ENCODE measurements around the gene GPSM1.

GPSM1 gene

GRCh38 chr9:136326761-136327303 is 507 bp upstream of the GPSM1 start:
- DNase-seq (ENCODE audit: extremely low read depth, low read depth): no peak
- TF ChIP-seq, protein P1, sequence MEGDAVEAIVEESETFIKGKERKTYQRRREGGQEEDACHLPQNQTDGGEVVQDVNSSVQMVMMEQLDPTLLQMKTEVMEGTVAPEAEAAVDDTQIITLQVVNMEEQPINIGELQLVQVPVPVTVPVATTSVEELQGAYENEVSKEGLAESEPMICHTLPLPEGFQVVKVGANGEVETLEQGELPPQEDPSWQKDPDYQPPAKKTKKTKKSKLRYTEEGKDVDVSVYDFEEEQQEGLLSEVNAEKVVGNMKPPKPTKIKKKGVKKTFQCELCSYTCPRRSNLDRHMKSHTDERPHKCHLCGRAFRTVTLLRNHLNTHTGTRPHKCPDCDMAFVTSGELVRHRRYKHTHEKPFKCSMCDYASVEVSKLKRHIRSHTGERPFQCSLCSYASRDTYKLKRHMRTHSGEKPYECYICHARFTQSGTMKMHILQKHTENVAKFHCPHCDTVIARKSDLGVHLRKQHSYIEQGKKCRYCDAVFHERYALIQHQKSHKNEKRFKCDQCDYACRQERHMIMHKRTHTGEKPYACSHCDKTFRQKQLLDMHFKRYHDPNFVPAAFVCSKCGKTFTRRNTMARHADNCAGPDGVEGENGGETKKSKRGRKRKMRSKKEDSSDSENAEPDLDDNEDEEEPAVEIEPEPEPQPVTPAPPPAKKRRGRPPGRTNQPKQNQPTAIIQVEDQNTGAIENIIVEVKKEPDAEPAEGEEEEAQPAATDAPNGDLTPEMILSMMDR (IDR thresholded peaks at IDR 0.05; ENCODE audit: low read depth, low read length): no peak

- DNase-seq (ENCODE audit: extremely low read depth, low read depth): no peak
- TF ChIP-seq, protein P1 (IDR thresholded peaks at IDR 0.05; ENCODE audit: low read depth, low read length): no peak
Observed at GRCh38 chr9:136328011-136328621, 777 bp downstream of the GPSM1 start.

DNA sequence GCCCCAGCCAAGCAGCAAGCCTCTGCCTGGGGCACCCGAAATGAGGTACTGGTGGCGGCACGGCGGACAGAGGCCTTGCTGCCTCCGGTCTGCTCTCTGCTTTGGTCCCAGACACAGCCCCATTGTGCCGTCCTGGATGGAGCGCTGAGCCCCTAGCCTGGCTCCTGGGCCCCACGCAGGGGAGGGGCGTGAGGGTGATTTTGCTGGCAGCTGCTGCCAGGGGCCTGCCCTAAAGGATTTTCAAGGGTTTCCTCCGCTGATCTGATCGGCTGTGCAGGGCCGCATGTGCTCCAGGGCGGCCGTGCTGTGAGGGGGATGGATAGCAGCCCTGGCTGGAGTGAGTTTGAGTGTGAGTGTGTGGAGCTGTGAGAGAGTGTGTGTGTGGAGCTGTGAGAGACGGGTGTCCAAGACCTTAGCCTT is 1.3 kb downstream of the GPSM1 start:
- DNase-seq (ENCODE audit: extremely low read depth, low read depth): no peak
- TF ChIP-seq, protein P1 (IDR thresholded peaks at IDR 0.05; ENCODE audit: low read depth, low read length): no peak

DNA sequence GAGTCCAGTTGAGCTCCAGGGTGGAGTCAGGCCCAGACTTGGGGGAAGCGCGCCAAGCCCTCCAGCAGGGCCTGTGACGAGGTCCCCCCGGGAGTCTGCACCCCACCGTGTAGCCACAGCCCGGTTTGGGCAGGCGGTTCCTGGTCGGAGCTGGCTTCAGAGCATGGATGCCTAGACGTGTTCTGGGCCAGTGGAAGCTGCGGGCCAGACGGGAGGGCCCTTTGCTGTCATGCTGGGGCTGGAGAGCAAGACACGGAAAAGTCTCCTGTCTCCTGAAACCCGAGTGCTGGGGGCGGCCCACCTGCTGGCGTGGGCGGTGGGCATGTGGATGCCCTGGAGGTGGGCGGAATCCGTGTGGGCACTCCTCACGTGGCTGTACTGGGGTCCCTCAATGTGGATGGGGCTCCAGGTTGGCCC is 1.9 kb downstream of the GPSM1 start:
- TF ChIP-seq, protein P1 (IDR thresholded peaks at IDR 0.05; ENCODE audit: low read depth, low read length): no peak
- DNase-seq (ENCODE audit: extremely low read depth, low read depth): no peak

GRCh38 chr9:136329636-136330405 is 2.5 kb downstream of the GPSM1 start:
- DNase-seq (ENCODE audit: extremely low read depth, low read depth): no peak

DNA sequence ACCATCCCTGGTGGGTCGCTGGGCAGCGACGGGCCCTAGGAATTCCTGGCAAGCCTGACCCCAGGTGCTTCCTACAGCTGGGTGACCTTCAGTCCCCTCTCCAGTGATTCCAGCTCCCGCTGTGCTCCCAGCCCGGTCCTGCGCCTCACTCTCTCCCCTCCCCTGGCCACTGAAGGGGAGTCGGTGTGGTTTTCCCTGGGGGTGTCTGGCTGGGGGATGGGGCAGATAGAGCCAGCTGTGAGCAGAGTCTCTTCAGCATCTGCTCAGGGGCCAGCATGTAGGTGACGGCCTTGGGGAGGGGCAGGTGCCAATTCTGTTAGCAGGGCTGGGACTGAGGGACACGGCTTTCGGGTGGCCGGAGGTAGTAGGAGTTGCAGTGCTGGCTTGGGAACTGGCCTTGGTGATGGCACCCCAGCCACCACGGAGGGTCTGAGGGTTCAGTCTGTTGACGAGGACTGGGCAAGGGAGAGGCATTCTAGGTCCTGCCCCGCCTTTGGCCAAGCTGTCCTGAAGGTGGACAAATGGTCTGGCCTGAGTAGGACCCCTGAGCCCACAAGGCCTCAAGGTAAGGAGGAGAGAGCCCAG is 3.2 kb downstream of the GPSM1 start:
- TF ChIP-seq, protein P1 (IDR thresholded peaks at IDR 0.05; ENCODE audit: low read depth, low read length): no peak
- no peak for DNase-seq (ENCODE audit: extremely low read depth, low read depth)

More at GRCh38 chr9:136329636-136330405, 2.5 kb downstream of the GPSM1 start:
- TF ChIP-seq, protein P1 (IDR thresholded peaks at IDR 0.05; ENCODE audit: low read depth, low read length): no peak

- DNase-seq (ENCODE audit: extremely low read depth, low read depth): no peak
- TF ChIP-seq, protein P1 (IDR thresholded peaks at IDR 0.05; ENCODE audit: low read depth, low read length): no peak
Observed at GRCh38 chr9:136331030-136331429, 3.7 kb downstream of the GPSM1 start.
